ENCODE data around the gene GAS7.
A peak's percentile ranks its signal among the peaks of the same experiment; 100 is the strongest.
"Not testable (repeated sequence)": the region's sequence is repeated elsewhere in the genome, so short reads cannot be mapped to it uniquely, and the experiment has no call there.

Gene GAS7

GRCh38 chr17:10022416-10022815 is 176.0 kb downstream of the GAS7 start:
- peak; percentile 54 for DNase-seq (ENCODE audit: low spot score)

GRCh38 chr17:10021272-10021984 is 177.0 kb downstream of the GAS7 start:
- no peak for DNase-seq (ENCODE audit: low spot score)

- no peak for DNase-seq (ENCODE audit: low spot score)
Observed at GRCh38 chr17:10019941-10020451, 178.4 kb downstream of the GAS7 start.

- peak; percentile 79 for DNase-seq (ENCODE audit: low spot score)
Observed at GRCh38 chr17:10018461-10018891, 179.9 kb downstream of the GAS7 start.

GRCh38 chr17:10016958-10017570 is 181.3 kb downstream of the GAS7 start:
- not testable (repeated sequence) for DNase-seq (ENCODE audit: low spot score)

GRCh38 chr17:10013365-10014112 is 184.9 kb downstream of the GAS7 start:
- DNase-seq (ENCODE audit: low spot score), result no peak

GRCh38 chr17:10010752-10011151 is 187.7 kb downstream of the GAS7 start:
- DNase-seq (ENCODE audit: low spot score), result no peak

- DNase-seq (ENCODE audit: low spot score), result no peak
Observed at GRCh38 chr17:10003705-10004104, 194.7 kb downstream of the GAS7 start.

- DNase-seq (ENCODE audit: low spot score), result not testable (repeated sequence)
Observed at GRCh38 chr17:10002567-10003360, 195.6 kb downstream of the GAS7 start.

- DNase-seq (ENCODE audit: low spot score), result no peak
Observed at GRCh38 chr17:10001306-10001873, 197.0 kb downstream of the GAS7 start.

GRCh38 chr17:9999919-10000695 is 198.3 kb downstream of the GAS7 start:
- DNase-seq (ENCODE audit: low spot score), result no peak

- no peak for DNase-seq (ENCODE audit: low spot score)
Observed at GRCh38 chr17:9998060-9998459, 200.3 kb downstream of the GAS7 start.

GRCh38 chr17:9994761-9995160 is 203.6 kb downstream of the GAS7 start:
- DNase-seq (ENCODE audit: low spot score), result no peak

GRCh38 chr17:9991796-9992195 is 206.6 kb downstream of the GAS7 start:
- DNase-seq (ENCODE audit: low spot score), result no peak

- no peak for DNase-seq (ENCODE audit: low spot score)
Observed at GRCh38 chr17:9991351-9991750, 207.1 kb downstream of the GAS7 start.

- no peak for DNase-seq (ENCODE audit: low spot score)
Observed at GRCh38 chr17:9987779-9988585, 210.4 kb downstream of the GAS7 start.

GRCh38 chr17:9986754-9987382 is 211.5 kb downstream of the GAS7 start:
- peak; percentile 44 for DNase-seq (ENCODE audit: low spot score)

GRCh38 chr17:9985646-9986045 is 212.8 kb downstream of the GAS7 start:
- no peak for DNase-seq (ENCODE audit: low spot score)

GRCh38 chr17:9984768-9985167 is 213.6 kb downstream of the GAS7 start:
- no peak for DNase-seq (ENCODE audit: low spot score)

Measured in pons (tissue), 1 donor.